GM18909 (cell line): ENCODE results near the gene RFX1.
A peak's percentile ranks its signal among the peaks of the same experiment; 100 is the strongest.

ENCODE experiments used
- ATAC-seq: cut with Tn5 transposase; IDR thresholded peaks from one replicate; pipeline ENCODE4 v1.9.1; 2021; ENCODE audit warnings: mild to moderate bottlenecking; ENCODE audit not compliant: unreplicated experiment, poor library complexity

The RFX1 gene

DNA sequence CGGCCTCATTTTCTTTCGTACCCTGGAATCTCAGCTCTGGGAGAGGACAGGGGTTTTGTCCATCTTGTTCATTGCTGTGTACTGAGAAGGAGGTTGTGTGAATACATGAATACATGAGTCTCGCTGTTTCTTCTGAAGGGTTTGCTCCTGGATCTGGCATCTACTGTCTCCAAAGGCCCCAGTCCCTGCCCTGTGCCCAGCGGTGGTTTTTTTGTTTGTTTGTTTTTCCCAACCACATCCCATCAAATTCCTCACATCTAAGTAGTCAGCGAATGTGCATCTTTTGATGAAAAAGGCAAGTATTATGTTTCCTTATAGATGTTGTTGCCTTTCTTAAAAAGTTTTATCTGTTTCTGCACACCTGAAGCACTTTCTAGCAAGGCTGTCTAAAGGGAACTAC is 41.3 kb downstream of the RFX1 start:
- ATAC-seq: no peak

DNA sequence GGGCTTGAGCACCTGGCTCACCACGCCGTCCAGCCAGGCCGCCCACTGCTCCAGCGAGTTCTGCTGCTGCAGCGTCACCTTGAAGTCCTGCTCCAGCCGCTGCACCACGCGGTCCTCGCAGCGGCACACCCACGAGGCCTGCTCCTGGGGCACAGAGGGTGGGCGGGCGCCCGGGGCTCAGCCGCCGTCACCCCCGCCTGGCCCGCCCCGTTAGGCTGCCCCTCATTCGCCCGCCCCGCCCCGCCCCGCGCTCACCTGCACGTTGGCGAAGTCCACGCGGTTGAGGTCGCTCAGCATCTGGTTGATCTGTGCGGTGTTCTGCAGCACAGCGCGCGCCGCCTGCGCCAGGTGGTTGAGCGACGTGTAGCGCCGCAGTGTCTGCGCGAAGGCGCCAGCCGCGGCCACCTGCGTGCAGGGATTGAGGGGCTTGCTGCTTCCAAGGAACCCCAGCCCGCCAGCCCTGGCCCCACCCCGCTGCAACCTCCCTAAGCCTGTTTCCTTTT is 42.5 kb downstream of the RFX1 start:
- ATAC-seq: no peak

DNA sequence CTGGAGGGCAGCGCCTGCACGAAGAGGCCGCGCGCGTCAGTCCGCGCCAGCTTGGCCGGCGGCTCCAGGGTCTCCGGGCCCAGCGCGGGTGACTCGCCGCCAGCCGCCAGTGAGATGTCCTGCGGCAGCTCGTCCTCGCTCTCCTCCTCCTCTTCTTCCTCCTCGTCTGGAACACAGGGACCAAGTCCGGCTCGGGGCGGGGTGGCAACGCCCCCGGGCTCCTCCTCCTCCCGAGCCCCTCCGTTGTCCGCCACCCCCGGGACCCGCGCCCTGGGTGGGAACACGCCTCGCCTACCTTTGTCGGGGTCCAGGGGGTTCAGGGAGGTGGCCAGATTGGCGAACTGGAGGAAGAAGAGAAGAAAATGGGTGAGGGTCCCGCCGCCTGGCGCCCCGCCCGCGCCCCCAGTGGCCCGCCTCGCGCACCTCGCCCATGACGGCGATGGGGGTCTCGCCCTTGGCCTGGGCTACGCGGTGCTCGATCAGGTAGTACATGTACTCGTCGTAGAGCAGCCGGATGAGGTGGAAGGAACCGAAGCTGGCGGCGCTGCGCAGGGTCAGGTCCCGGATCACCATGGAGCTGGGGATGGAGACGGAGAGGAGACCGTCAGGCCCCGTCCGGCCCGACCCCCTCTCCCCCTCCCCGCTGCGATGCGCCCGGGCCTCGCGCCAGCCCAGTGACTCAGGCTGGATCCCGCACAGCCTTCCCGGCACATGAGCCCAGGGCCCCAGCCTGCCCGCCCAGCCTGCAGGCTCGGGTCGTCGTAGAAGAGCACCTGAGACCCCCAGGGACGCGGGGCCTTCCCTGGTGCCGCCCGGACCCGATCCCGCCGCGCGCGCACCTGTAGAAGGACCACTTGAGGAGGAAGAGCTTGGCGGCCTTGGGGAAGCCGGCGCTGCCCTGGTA is 43.2 kb downstream of the RFX1 start:
- ATAC-seq: no peak

DNA sequence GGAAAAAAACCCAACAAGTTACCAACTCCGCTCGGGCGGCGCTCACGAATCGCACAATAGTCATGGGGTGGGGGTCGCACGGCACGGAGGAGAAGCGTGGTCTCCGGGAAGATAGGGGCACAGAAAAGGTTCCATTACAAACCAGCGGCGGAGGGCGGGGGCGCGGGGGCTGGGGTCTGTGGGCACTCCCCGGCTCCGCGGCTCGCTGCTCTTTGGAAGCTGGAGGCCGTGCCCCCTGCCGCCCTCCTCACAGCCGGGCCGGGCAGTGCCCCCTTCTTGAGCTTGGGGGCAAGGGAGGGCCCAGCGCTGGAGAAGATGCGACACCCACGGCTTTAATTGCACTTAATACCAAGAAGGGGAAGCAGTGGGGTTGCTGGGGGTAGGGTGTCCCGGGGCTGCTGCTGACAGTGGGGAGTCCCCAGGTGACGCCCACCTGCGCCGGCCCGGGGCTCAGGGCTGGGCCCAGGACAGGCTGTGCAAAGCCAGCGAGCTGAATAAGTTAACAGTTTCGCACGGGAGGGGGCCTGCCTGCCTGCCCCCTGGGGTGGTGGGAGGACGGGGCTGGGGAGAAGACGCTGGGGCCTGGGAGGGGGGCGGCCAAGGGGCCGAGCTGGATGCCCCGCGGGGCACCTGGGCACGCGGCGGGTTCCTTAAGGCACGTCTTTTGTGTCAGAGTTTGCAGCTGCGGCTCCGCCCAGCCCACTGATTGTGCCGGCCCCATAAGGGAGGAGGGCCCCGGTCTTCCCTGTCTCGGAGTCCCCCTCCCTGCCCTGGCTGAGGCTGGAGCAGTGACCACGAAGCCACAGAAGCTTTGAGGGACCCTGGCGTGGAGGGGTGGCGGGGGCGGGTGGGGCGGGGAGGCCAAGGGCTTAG is 44.1 kb downstream of the RFX1 start:
- no peak for ATAC-seq

DNA sequence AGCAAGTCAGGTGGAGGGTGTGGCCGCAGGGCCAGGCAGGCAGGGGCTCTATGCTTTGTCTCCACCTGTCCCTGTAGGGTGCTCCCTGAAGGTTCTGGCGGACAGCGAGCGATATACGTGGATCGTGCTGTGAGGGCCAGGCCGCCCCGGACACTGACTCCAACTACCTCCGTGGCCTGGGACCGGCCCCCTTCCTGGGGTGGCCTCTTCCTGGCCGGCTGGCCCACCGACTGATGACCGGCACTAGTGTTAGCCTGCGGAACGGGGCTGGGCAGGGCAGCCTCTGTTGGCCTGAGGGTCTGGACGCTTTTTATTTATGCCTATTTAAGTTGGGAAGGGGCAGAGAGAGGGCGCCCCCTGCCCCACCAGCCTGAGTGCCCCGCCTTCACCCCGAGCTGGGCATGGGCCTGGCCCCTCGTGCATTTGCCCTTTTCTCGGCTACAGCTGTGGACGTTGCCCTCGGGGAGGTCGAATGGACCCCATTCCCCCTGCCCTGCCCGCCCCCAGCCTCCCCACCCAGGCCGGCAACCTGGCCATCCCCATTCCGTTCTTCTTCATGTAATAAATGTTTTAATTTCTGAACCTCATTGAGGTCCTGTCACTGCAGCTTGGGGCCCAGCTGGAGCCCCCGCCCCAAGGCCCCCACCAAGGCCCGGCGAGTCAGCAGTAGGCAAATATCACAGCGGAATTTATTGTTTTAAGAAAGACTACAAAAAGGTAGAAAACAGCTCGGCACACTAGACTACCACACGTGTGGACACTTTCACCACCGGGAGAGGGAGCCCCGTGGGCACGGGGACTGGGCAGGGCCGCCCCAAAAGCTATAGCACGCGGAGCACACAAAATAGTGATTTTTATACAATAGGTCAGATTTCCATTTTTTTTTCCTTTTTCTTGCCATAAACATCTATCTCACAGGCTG is 45.0 kb downstream of the RFX1 start:
- ATAC-seq: no peak

DNA sequence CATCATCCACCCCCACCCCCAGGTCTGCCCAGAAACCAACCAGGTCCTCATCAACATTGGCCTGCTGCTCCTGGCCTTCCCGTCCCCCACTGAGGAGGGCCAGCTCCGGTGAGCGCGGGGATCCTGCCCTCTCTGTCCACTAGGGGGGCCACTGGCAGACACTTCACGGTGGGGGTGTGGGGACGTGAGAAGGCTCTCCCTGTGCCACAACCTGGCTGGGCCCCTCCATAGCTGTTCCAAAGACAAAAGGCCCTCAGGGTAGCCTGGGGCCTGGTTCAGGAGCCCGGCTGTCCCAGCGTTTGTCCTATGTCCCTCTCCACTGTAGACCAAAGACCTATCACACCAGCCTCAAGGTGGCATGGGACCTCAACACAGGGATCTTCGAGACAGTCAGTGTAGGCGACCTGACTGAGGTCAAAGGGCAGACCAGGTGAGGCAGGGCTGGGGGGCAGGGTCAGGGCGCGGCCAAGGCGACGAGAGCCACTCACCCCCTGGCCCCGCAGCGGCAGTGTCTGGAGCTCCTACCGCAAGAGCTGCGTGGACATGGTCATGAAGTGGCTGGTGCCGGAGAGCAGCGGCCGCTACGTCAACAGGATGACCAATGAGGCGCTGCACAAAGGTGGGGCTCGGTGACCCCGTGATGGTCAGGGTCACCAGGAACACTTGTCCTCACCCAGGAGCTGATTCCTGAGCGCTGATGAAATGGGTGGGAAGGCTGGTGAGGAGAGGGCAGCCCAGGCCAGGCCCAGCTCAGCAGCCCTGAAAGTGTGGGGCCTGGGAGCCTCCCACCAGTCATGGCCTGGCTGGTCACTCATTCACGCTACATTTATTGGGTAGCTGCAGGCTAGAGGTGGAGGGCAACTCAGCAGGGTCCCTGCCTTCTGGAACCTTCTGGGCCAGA is 45.9 kb downstream of the RFX1 start:
- ATAC-seq: no peak

DNA sequence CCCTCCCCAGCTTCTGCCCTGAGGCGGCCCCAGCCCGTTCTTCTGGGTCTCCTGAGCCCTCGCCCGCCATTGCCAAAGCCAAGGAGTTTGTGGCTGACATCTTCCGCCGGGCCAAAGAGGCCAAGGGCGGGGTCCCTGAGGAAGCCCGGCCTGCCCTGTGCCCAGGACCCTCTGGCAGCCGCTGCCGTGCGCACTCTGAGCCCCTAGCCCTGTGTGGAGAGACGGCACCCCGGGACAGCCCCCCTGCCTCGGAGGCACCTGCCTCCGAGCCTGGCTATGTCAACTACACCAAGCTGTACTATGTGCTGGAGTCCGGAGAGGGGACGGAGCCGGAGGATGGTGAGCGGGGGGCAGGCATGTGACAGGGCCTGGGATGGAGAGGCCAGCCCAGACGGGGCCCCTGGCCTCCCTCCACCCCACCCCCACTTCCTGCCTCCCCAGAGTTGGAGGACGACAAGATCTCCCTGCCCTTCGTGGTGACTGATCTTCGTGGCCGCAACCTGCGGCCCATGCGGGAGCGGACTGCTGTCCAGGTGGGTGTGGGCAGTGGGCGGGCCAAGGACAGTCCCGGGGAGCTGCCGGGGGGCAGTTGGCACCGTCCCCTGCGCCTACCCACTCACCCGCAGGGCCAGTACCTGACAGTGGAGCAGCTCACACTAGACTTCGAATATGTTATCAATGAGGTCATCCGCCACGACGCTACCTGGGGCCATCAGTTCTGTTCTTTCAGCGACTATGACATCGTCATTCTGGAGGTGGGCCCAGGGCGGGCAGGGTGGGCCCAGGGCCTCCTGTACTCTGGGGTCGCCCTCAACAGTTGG is 46.8 kb downstream of the RFX1 start:
- ATAC-seq: no peak

DNA sequence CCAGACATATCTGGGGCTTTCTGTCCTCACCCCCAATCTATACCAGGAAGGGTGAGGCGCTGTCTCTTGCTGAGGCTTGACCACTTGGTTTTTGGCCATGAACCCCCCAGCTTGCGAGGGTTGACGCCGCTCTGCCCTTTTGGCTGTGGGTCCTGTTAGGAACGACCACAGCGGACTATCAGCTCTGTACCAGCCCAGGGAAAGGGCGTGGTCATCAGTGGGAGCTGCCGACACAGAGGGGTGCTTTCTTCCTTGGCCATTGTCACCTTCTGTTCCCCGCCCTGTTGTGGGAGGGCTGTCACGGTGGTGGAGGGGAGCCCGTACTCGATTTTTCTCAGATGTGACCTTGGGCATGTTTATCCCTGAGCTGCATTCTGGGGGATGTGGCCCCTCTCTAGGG is 48.1 kb downstream of the RFX1 start:
- ATAC-seq: no peak

DNA sequence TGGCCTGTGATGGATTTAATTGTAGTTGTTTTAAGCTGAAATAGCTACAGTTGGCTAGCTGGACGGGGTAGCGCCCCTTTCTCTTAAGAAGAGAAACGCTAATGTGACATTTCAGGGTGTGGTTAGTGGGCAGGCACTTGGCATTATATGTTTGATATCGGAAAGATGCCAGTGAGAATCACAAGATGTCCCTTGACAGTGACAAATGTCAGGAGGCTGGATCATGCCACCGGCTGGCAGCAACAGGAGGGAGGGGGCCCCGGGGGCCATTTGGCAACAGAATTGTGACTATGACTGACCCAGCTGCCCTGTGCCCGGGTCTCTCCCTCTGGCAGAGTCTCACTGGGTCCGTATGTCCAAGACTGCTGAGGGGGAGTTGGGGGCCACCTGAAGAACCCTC is 49.1 kb downstream of the RFX1 start:
- ATAC-seq: no peak

DNA sequence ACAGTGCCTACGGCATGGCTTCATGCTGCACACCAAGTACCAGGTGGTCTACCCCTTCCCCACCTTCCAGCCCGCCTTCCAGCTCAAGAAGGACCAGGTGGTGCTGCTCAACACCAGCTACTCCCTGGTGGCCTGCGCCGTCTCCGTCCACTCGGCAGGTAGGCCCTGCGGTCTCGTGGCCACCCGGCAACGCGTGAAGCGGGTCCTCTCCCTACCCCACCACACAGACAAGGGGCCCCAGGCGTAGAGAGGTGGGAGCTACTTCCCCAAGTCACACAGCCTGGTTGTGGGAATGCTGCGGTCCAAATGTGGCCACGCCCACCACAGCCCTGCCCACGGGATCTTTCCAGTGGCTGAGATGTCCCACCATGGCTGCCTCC is 49.8 kb downstream of the RFX1 start:
- ATAC-seq: no peak

DNA sequence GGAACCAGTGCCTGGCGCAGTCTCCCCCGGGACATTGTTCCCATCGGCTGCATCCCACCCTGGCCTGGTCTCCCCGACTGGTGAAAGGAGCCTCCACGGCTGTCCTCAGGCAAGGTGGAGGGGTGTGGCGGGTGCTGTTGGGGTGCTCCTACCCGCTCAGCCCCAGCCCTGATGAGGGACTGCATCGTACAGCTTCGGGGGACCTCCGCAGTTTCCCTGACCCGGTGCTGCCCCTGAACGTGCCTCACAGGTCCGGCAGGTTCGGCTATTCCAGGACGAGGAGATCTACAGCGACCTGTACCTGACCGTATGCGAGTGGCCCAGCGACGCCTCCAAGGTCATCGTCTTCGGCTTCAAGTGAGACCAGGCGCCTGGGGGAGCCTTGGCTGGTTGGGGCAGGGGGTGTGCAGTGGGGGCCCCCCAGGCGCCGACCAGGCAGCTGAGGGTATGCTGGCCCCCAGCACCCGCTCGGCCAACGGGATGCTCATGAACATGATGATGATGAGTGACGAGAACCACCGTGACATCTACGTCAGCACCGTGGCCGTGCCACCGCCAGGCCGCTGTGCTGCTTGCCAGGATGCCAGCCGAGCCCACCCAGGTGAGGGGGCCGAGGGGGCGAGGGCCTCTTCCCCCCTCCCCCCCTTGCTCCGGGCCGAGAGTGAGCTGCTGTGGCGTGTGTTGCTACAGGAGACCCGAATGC is 50.3 kb downstream of the RFX1 start:
- no peak for ATAC-seq

DNA sequence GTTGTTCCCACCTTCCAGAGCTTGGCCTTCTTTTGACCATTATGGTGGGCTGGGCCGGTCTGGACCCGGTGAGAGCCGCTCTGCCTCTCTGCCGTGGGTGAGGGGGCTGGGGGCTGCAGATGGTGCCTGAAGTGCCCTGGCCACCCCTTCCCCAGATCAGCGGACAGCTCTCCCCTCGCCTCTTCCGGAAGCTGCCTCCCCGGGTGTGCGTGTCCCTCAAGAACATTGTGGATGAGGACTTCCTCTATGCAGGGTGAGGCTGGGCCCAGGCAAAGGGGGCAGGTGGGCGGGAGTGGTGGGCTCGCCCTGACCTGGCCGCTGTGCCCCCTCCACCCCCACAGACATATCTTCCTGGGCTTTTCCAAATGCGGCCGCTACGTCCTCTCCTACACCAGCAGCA is 51.9 kb downstream of the RFX1 start:
- no peak for ATAC-seq

DNA sequence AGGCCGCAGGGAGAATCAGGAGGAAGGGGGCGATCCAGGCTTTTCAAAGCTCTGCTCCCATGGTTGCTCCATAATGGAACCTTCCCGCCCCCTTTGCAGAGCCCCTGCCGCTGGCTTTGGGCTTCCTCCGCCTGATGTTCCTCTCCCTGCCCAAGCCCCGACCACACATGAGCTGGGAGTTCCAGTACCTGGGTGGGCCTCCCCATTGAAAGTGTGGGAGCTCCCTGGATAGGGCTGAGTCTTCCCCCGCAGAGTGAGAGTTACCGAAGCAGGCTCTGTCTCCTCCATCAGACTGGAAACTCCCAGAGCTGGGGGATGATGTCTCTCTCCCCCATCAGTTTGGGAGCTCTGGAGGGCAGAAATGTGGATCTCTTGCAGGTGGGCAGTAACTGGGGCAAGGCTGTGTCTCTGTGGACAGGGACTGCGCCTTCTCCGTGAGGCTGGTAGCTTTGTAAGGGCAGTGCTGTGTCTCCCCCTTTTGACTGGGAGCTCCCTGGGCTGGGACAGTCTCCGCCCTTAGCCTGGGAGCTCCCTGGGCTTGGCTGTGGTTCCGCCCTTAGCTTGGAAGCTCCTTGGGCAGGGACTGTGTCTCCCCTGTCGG is 53.1 kb downstream of the RFX1 start:
- no peak for ATAC-seq

DNA sequence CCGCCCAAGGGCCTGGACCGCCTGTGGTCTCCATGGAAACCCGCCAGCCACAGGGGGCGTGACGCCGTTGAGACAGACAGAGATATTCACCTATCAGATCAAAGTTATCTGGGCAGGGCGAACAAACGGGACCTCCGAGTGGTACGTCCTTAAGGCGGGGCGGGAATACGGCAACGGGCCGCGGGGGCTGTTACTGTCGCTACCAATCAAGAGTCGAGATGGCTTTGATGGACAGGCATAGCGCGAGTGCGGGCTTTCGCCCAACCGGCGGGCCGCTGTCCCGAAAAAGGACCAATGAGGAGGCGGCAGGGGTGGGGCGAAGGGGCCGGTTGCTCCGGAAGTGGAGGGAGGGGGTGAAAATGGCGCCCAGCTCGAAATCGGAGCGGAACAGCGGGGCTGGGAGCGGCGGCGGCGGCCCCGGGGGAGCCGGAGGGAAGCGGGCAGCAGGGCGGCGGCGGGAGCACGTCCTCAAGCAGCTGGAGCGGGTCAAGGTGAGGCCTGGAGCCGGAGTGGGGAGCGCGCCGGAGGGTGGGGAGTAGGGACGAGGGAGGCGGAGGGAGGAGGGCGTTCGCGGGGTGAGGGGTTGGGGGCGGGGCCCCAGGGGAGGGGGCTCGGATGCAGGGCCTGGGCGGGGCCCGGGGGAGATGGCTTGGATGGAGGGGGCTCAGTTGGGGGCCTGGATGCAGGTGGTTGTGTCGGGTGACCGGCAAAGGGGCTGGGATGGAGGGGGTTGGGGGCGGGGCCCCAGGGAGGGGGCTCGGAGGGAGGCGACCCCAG is 53.8 kb downstream of the RFX1 start, which contains the start of gene DCAF15:
DCAF15 (plus strand) TSS at position 356 of the 777 bp plus-strand sequence; CDS start at position 360, 4 bp downstream.
- peak; percentile 97 for ATAC-seq

DNA sequence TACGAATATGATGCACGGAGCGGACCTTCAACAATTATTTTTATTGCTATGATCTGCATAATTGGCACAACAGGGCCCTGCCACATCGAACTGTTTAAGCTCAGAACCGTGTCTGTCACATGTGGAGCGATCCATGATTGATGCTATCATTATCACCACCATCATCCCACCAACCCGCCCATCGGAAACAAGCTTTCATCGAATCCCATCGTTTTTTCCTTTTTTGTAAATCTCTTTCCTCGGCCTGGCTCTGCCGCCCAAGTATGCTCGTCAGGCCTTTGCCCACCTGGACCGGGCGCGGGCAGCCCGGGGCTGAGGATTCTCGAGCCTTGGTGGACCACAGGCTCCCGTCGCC is 54.3 kb downstream of the RFX1 start:
- peak; percentile 4 for ATAC-seq

DNA sequence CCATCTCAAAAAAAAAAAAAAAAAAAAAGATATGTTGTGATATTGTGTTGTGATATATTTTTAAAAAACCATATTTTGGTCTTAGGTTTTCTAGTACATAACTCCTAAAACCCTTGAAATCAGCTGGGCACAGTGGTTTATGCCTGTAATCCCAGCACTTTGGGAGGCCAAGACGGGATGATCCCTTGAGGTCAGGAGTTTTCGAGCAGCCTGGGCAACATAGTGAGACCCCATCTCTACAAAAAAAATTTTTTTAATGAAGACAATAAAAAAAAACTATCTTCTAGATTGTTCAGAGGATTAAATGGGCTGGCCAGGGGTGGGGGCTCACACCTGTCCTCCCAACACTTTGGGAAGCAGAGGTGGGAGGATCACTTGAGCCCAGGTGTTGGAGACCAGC is 55.1 kb downstream of the RFX1 start:
- no peak for ATAC-seq

DNA sequence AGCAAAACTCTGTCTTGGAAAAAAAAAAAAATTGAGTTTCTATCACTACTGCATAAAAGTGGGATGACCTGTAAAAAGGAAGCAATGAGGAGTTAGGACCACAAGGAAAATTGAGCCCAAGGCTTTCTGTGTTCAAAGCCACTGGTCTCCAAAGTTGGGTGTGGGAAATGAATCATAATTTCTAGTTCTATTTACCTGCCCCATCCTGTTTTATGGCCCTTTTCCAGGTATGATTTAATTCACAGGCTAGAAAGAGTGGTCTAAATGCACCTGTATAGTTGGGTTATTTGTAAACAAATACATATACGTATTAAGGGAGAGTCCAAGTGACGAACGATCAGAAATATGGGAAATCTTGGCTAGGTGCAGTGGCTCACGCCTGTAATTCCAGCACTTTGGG is 59.7 kb downstream of the RFX1 start:
- ATAC-seq: no peak
